SW 1271 (cell line): Measurements from ENCODE around the gene ACSL6.

Experiments used
- DNase-seq, 2 experiments: peaks; one replicate each; lab custom pipeline; 2025; lab: John Stamatoyannopoulos, UW

ACSL6 gene, protein sequence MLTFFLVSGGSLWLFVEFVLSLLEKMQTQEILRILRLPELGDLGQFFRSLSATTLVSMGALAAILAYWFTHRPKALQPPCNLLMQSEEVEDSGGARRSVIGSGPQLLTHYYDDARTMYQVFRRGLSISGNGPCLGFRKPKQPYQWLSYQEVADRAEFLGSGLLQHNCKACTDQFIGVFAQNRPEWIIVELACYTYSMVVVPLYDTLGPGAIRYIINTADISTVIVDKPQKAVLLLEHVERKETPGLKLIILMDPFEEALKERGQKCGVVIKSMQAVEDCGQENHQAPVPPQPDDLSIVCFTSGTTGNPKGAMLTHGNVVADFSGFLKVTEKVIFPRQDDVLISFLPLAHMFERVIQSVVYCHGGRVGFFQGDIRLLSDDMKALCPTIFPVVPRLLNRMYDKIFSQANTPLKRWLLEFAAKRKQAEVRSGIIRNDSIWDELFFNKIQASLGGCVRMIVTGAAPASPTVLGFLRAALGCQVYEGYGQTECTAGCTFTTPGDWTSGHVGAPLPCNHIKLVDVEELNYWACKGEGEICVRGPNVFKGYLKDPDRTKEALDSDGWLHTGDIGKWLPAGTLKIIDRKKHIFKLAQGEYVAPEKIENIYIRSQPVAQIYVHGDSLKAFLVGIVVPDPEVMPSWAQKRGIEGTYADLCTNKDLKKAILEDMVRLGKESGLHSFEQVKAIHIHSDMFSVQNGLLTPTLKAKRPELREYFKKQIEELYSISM

DNA sequence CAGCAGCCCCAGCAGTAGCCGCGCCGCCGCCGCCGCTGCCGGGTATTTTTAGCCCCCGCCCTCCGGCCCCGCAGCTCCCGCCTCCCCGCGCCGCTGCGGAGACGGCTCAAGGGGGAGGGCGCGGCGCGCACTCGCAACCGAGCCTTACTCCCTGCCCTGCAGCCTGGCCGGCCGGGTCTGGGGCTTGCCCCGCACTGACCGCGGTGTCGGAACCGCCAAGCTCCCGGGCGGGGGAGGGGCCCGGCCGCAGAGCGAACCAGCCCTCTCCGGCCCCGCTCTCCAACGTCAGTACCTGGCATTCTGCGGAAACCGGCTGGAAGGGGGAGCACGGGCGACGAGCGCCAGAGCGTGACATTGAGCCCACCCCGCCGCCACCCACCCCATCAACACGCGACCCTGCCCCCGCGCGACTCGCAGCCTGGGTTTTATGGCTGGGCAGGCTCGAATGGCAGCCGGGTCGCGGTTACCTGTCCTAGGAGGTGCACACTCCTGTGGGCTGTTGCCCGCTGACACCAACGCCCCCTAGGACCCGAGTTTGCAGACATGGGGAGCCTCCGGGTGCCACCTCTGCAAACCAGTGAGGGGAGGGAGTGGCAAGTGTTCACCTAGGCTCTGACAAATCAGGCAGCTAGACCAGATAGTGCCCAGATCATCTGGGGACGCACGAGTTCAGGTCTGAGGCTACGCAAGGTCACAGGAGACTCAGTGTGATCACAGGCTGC is at the start of gene ACSL6:
Gene ACSL6, minus strand, starts transcription at position 37 of the 722 bp plus-strand sequence. CDS start 105 bp downstream, outside the sequence.
- no peak for DNase-seq

DNA sequence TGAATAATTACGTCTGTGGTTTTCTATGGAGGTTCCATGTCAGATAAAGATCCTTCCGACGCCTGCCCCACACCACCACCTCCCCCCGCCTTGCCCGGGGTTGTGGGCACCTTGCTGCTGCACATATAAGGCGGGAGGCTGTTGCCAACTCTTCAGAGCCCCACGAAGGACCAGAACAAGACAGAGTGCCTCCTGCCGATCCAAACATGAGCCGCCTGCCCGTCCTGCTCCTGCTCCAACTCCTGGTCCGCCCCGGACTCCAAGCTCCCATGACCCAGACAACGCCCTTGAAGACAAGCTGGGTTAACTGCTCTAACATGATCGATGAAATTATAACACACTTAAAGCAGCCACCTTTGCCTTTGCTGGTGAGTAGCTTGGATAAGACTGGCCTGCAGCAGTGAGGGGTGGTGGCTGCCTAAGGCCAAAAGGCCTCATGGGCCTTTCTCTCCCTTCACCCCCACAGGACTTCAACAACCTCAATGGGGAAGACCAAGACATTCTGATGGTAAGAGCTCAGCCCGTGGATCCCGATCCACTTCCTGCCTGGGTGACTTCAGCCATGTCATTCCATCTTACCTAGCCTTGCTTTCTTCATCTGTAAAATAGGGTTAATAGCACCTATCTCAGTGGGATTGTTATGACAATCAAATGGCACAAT is 49.2 kb upstream of the ACSL6 start, which contains the start of gene IL3:
Gene IL3, plus strand, starts transcription at position 155 of the 661 bp plus-strand sequence. Its CDS starts 52 bp downstream, at position 207.
- no peak for DNase-seq

DNA sequence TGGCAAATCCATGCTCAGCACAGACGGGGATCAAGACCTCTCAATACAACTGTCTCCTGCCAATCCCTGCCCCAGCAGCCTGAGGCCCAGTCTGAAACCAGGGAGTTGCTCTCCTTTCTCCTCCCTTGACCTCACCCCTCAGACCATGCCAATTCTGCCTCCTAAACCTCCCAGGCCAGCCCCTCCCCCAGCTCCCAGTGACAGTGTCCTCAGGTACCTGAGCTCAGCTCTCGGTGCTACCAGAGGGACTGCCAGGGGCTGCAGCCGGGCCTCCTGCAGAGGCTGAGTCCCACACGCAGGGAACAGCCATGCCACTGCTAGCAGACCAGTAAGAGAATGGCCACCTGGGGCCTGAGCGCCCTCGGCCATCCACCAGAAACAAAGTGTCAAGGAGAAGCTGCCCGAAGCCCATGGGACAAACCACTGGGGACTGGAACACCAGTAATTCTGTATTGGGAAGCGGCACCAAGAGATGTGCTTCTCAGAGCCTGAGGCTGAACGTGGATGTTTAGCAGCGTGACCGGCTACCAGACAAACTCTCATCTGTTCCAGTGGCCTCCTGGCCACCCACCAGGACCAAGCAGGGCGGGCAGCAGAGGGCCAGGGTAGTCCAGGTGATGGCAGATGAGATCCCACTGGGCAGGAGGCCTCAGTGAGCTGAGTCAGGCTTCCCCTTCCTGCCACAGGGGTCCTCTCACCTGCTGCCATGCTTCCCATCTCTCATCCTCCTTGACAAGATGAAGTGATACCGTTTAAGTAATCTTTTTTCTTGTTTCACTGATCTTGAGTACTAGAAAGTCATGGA is 48.4 kb upstream of the ACSL6 start:
- no peak for DNase-seq

DNA sequence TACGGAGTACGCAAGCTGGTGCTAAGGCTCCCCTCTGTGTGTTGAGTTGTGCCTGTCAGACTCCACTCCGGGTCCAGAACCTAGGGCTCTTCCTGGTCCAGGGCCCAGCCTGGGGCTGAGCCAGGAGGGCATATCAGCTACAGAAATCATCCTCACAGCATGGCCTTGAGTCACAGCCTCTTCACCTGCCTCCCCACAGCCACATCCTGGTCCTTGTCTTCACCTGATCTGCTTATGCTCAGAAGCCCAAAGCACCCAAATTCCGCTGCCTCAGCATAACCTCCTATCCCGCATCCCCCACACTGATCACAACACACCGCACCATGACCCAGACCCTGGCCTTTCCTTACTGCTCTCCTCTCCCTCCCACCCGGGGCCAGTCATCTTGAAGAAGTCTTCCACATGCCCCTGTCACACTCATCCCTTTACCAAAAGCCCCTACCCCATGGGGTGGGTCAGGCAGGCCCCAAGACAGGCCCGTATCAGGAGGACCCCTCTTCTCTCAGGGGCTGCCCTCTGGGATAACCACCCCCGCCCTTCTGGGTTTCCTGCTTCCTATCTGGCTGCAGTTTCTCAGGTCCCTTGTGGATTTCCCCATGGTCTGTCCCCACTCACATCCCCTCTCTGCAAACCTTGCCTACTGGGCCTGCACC is 47.7 kb upstream of the ACSL6 start:
- DNase-seq: no peak

DNA sequence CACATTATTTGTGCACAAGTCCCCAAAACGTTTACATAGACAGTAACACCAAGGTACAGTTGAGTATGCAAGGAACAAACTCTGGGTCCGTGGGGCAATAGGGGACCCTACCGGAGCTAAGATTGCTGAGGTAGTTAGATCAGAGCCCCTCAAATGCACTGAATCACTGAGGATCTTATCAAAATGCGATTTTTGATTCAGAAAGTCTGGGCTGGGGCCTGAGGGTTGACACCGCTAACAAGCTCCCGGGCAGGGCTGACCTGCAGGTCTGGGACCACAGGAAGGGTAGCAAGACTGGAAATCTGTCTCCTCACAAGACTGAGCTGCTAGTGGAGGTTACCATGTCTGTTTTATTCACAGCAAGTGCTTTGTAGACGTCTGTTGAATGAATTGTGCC is 47.2 kb upstream of the ACSL6 start:
- DNase-seq: no peak

DNA sequence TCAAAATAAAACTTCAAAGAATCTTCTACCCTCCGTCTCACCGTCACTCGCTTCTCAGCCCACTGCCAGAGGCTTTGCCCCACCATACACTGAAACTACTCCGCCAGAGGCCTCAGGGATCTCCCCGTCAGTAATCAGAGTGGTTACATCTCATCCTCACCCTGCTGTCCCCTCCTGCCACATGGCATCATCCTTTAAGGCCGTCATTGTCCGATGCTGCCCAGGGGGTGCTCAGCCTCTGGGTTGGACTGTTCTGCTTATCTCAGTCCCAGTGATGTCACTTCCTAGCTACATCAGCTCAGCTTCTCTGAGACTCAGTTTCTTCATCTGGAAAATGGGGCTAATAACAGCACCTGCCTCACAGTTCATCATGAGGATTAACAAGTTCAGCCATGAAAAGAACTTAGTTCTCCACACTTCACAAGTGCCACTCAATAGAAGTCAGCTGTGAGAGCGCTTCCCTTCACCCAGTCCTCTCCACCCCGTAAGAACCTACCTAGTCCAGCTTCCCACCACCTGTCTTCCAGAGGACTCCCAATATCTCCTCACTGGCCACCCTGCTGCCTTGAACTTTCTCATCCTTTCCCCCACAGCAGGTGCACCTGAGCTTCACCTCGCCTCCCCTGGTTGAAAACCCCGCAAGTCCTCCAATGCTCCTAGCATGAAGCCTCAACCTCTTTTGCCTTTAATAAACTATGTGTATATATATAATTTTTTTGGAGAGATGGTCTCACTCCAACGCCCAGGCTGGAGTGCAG is 46.2 kb upstream of the ACSL6 start:
- no peak for DNase-seq

DNA sequence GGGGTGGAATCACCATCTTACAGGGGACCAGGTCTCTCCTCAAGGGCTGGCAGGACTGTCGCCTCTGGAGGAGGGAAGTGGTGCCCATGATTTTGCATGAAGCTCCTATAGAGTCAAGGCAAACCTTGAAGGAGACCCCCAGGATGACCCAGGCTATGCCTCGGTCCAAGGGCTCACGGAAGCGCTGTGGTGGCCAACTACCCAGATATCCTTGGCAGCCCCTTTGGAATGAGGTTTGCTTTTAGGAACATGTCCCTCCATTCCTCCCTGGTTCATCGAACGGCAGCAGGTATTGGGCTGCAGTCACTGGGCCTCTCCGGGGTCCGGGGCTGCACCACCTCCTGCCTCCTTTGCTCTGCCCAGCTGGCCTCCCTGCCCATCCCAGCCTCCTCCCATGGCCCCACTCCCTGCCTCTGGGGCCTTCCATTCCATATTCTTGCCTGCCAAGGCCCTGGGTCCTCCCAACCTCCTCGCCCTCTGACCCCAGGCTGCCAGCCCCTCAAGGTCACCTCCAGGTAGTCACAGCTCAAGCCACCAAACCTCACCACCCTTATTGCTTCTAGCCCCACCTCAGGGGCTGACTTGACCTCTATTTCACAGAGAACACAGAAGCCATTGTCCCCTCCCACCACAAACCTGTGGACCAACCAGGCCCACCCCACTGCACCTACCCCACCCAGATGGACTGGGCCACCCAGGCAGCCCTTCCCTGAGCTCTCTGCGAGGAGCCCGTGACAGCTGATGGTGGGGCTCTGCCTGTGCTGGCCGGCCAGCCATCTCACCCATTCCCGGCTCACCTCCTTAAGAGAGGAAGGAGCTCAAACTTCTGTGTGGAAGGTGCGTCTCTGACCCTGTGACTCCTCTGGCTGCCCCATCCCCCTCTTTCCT is 45.4 kb upstream of the ACSL6 start:
- DNase-seq: no peak

DNA sequence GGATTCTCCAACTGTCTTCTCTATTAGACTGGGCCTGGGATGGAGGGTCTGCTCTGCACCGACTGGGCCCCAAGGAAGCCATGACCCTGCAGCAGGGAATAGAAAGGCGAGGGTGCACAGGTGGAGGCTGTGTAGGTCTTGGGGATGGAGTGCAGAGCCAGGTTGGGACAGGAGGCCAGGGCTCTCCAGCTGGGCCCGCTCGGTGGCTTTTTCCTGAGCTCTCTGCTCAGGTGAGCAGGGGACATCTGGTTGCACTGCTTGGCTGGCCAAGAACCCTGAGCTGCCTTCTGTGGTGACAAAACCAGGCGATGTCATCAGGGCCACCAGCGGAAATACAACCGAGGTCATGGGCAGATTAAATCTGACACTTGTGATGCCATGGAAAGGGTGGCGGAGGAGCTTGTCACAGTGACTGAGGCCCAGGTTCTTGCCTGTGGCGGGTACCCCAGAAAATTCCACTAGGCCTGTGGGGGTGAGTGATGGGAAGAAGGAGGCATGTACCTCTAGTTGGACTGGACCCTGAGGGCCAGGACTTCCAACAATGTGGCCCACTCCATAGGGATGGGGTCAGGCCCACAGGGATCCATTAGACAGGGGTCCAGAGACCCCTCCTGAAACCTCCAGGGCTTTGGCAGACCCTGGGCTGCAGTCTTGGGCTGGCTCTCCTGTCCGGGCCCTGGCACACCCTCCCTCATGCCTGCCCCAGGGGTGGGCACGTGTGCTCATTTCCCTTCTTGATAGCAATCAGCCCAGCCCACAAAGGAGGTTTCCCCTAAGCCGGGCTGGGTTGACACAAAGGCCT is 44.6 kb upstream of the ACSL6 start:
- no peak for DNase-seq

DNA sequence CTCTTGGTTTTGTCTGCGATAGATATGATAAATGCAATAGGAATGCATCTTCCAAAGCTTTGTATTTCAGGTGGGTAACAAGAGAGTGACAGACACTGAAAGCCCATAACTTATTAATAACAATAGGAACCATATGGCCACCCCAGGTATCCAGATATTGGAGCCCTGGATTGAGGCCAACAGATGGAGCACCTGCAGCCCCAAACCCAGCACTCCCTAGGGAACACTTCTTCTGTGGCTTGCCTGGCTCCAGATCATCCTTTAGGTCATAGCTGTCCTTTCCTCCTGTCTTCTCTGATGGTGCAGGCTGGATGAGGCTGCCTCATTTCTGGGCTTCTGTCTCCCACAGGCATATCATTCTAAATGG is 44.0 kb upstream of the ACSL6 start:
- DNase-seq: no peak

DNA sequence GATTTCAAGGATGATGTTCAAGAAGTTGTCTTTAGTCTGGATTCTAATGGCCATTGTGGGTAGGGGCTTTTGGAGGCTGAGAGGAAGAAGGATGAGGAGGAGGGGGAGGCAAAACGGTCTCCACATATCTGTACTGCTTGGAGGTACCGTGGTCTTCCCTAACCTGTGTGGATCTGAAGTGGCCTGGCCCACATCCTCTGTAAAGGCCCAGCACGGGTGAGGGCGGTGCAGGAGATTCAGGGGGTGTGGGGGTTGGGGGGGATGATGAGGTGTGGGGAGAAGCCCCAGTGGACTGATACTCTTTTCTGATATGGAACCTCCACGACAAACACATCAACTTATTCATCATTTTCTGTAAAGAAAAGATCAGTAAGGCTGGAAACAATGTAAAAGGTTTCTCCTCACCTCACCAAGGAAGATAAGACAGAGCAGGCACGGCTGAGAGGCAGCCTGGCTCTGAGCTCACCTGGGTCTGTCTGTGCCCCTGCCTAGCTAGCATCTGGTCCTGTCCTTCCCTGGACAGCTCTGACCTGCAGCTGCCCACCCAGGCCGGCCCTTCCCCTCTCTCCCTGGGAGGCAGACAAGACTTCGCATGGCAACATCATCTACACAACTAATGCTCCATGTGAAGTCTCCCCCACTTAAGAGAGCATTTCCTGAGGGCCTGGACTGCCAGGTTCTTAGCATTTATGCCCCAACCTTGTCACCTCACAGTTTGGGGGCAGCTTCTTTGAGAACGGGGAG is 43.4 kb upstream of the ACSL6 start:
- no peak for DNase-seq

DNA sequence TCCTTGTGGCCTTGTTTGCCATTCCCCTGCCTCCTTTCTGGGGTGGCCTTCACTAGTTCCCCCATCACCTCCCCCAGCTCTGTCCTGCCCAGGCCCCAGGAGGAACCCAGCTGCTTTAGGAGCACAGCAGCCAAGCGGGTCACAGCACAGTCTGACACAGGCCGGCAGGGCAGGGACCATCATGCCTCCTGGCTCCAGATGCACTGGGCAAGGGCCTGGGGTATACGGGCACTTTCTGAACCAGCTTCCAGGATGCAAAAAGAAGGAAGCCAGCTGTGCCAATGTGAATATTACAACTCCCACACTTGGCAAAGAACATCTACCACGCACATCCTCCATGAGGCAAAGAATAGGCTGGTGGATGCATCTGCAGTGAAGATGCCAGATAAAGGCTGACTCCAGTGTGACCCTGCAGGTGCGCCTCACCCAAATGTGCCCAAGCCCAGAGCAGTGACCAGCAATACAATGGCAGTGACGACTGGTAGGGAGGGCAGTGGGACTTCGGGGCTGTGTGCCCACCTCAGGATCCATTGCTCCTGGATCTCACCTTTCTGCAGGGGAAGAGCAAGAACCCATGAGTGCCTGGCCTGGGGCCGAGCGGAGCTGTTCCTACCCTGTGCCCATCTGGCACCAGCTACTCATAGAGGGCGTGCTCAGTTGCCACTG is 42.7 kb upstream of the ACSL6 start:
- no peak for DNase-seq

DNA sequence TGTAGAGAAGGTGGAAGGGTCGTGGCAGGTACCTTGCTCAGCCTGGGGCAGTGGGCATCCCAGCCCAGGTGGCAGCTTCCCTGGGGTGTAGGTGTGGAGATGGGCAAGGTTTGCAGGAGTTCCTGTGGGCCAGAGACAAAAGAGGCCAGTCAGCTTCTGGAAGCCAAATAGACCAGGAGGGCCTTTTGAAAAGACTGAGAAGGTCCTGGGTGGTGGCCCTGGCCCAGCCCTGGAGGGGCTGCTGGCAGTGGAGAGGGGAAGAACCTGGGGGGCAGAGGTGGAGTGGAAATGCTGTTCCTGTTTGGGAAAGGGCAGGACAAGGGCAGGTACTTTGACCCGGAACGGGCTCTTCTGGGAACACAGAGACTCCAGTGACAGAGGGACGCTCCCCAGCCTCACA is 42.0 kb upstream of the ACSL6 start:
- no peak for DNase-seq

DNA sequence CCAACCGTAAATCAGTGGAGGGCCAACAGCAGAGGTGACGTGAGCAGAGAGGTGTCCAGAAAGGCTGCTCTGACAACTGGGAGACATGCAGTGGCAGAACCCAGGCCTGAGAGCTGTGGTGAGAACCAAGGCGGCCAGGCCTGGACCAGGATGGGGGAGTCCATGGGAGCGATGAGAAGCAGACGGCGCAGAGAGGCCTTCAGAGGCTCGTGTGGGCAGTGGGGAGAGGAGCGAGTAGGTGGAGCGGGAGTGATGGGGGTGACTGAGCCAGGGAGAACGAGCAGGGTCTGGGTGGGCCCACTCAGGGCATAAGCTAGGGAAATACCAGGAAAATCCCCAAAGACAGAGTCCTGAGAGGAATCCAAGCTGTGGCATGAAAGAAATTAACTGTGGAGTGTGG is 41.1 kb upstream of the ACSL6 start:
- no peak for DNase-seq

DNA sequence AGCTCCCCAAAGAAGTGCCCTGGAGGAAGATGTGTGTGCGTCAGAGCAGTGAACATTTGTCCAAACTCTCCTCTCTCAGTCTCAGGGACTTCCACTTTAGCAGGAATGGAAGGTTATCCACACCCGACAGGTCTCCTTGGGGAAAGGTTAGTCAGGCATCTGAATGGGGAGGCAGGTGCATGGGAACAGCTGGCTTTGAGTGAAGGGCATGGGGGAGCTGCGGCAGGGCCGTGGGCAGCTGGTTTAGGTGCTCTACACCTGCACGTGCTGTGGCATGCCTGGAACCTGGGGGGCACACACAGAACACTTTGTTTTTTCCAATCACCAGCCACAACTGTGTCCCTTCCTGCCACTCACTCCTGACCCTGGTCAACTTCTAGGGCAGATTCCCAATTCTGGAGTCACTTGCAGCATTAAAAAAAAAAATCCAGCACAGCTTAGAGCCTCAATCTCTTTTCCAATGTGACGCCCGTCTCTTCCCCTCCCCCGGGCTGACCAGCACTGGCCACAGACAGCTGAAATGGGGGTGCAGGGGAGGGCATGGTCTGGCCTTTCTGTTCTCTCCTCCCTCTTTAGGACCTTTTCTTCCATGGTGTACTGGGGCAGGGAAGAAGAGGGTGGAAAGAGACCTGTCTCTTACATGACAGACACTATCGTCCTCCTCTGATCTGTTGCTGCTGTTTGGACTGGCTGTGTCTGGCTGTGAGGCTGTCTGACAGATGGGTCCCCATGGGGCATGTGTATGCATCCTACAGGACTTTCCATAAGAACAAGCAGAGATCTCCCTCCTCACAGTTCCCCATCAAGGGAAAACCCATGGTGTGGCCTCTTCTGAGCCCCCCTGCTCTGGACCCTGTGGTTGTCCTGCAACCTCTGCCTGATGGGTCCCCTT is 39.4 kb upstream of the ACSL6 start:
- no peak for DNase-seq

DNA sequence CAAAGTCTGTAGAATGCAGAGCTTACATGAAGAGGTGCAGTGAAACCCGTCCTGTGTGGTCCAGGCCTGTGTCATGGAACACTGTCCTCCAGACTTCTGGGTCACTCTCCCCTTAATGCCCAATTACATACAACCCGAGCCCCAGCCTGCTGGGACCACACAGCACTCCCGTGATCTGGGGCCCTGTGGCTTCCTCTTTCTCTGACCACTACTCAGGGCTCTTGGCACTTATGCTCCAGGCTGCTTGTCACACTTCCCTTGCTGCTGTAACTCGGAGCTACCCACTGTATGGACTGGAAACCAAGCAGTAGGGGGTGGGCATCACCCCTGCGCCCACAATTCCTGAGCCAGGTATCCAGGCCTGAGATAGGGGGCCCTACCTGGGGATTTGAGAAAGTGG is 38.7 kb upstream of the ACSL6 start:
- DNase-seq: no peak

DNA sequence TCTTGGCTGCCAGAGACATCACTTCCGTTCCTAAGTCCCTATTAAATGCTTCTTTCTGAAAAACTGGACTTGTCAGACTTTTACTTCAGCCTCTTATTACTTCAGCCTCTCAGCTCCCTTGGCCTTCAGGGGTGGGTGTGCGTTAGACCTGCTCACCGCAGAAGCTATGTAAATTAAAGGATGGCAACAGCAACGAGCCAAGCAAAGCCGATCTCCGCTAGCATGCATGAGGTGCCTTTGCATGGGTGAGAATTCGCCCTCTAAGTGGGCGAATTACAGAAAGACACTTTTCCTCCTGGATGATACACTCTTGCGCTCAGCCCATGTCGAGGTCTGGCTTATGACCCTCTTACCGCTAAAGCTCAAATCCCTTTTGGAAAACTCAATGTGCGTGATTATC is 38.1 kb upstream of the ACSL6 start:
- DNase-seq: no peak
